ENCODE measurements around the gene LMO7. TPM values are rescaled to one million over a fixed set of nuclear protein-coding genes. Genes with fewer than 3 reads are reported as not detected.
"Not testable (repeated sequence)": the region's sequence is repeated elsewhere in the genome, so short reads cannot be mapped to it uniquely, and the experiment has no call there.

The LMO7 gene
- total RNA-seq, 2 donors from 2014 or later, result 3.1 to 5.9 TPM

DNA sequence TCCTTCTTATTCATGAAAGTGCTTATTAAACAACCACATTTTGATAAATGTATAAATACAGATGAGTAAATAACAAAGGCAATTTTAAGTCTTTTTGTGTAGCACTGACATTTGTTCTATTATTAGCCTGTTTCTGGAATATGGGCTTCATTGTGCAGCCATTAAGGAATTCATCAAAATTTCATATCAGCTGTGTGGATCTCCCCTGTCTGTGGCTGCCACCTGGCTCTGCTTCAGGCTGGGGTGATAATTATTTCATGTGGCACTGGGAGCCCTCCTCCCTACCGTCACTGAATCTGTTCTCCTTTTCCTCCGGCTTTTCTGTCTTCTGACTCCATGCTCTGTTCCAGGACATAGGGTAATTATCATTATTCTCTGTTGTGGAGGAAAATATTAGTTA, 57.1 kb downstream of the LMO7 start:
- Mint-ChIP-seq H3K27ac (no peak overlapping the region), H3K27me3 (no peaks in the 10 kb centered on the region), H3K36me3 (no peaks in the 10 kb centered on the region), H3K4me3 (no peak overlapping the region), H3K9me3 (no peaks in the 10 kb centered on the region), H3K4me1 (ENCODE audit: low read depth in 2 of 2) (no peaks in the 10 kb centered on the region)
- DNase-seq (ENCODE audit: low spot score) (no peak), ATAC-seq (no peak)

DNA sequence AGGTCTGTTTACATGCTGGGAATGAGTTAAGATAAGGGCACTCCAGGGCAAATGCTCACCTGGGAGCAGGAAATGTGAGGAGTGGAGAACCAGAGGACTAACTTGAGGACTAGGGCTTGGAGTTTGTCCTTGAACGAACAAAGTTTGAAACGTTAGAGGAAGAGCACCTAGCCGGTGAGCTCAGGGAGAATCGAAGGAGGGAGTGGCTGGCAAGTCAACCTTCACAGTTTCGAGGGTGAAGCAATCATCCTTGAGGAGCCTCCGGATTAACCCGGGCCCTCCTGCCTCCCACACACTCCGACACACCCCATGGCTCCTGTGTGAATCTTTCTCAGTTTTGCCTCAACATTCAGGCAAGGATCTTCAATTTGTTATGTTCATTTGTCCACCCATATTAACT, 58.6 kb downstream of the LMO7 start:
- Mint-ChIP-seq H3K9me3 (no peaks in the 10 kb centered on the region), H3K4me3 (no peak overlapping the region), H3K27ac (no peak overlapping the region), H3K4me1 (ENCODE audit: low read depth in 2 of 2) (no peaks in the 10 kb centered on the region), H3K36me3 (no peaks in the 10 kb centered on the region), H3K27me3 (no peaks in the 10 kb centered on the region)
- ATAC-seq (no peak), DNase-seq (ENCODE audit: low spot score) (no peak)

DNA sequence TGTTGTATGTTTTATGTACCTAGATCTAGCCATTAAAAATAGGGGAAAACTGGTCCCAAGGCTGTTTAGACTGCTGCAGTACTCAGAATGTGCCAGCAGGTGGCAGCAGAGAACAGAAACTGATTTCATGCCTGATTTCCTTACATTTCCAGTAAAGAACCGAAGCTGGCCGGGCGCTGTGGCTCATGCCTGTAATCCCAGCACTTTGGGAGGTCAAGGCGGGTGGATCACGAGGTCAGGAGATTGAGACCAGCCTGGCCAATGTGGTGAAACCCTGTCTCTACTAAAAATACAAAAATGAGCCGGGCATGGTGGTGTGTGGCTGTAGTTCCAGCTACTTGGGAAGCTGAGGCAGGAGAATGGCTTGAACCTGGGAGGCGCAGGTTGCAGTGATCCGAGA, 59.8 kb downstream of the LMO7 start:
- not testable (repeated sequence) for H3K36me3 Mint-ChIP-seq; H3K27me3 Mint-ChIP-seq; ATAC-seq; H3K4me3 Mint-ChIP-seq; H3K27ac Mint-ChIP-seq; H3K9me3 Mint-ChIP-seq; H3K4me1 Mint-ChIP-seq (ENCODE audit: low read depth in 2 of 2)
- DNase-seq (ENCODE audit: low spot score), result peak; percentile 76

DNA sequence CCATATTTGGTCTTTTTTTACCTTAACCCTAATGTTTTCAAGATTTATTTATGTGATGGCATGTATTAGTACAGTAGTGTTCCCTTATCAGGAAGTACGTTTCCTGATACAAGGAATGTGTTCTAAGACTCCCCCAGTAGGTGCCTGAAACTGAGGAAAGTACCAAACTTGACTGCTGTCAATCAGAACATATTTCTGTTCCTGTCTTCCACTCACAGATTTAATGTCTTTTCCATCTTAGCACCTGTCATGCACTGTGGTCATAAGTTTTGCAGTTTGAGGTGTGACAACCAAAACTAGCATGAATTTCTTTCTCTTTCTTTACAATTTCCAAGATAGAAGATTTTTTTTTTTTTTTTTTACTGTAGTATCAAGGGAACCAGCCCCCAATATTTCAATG, 62.9 kb downstream of the LMO7 start:
- Mint-ChIP-seq H3K27me3 (no peaks in the 10 kb centered on the region), H3K9me3 (no peaks in the 10 kb centered on the region), H3K4me3 (no peak overlapping the region), H3K4me1 (ENCODE audit: low read depth in 2 of 2) (no peaks in the 10 kb centered on the region), H3K27ac (no peak overlapping the region), H3K36me3 (no peaks in the 10 kb centered on the region)
- ATAC-seq, result no peak
- DNase-seq (ENCODE audit: low spot score), result no peak

DNA sequence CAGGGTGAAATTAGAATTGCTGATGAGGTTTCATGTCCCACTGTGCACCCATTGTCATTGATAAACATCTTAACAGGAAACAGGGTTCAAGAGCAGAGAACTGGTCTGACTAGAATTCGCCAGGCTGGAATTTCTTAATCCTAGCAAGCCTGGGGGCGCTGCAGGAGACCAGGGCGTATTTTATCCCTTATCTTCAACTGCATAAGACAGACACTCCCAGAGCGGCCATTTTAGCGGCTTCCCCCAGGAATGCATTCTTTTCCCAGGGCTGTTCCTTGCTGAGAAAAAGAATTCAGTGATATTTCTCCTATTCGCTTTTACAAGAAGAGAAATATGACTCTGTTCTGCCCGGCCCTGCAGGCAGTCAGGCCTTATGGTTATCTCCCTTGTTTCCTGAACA, 63.6 kb downstream of the LMO7 start:
- ATAC-seq; H3K36me3 Mint-ChIP-seq; H3K27ac Mint-ChIP-seq; H3K9me3 Mint-ChIP-seq; H3K4me3 Mint-ChIP-seq; H3K27me3 Mint-ChIP-seq; DNase-seq (ENCODE audit: low spot score); H3K4me1 Mint-ChIP-seq (ENCODE audit: low read depth in 2 of 2): not testable (repeated sequence)

DNA sequence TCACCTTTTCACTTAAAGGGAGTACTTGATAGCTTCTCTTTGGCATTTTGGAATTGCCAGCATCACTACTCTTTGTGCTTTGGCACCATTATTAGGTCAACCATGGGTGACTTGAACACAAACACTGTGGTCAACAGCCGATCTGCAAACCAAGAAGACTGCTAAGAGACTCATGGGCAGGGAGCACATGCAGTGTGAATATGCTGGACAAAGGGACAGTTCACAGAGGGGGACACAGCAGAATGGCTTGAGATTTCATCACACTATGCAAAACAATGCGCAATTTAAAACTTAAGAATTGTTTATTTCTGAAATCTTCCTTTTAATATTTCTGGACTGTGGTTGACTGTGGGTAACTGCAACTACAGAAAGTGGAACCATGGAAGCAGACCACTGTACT, 64.4 kb downstream of the LMO7 start:
- no peak overlapping the region for H3K27ac Mint-ChIP-seq
- H3K4me1 Mint-ChIP-seq (ENCODE audit: low read depth in 2 of 2), result peaks cover 0 to 7% of the 10 kb centered on the region in 2 donors
- H3K4me3 Mint-ChIP-seq, result no peak overlapping the region
- DNase-seq (ENCODE audit: low spot score) (no peak), ATAC-seq (no peak)
- no peaks in the 10 kb centered on the region for H3K9me3 Mint-ChIP-seq
- no peaks in the 10 kb centered on the region for H3K36me3 Mint-ChIP-seq
- H3K27me3 Mint-ChIP-seq, result no peaks in the 10 kb centered on the region

DNA sequence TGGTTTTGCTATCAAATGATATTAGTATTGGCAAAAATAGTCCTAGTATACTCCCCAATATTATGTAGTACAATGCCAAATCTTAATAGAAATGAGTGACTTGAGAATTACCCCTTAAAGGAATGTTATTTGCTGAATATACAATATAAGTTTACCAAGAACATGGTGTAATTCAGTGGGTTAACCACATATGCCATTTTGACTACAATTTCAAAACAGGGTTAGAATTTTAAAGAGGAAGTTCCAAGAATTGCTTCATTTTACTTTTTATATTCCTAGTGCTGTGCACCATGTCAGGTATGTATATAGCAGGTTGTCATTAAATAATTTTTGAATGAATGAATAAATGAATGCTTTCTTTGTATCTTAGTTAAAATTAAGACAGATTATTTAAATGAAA, 66.3 kb downstream of the LMO7 start:
- Mint-ChIP-seq H3K4me1 (ENCODE audit: low read depth in 2 of 2) (peaks cover 0 to 12% of the 10 kb centered on the region in 2 donors), H3K9me3 (no peaks in the 10 kb centered on the region), H3K27me3 (no peaks in the 10 kb centered on the region), H3K4me3 (no peak overlapping the region), H3K27ac (no peak overlapping the region), H3K36me3 (no peaks in the 10 kb centered on the region)
- DNase-seq (ENCODE audit: low spot score), result no peak
- ATAC-seq, result peak in 1 of 2 donors; percentile 27

DNA sequence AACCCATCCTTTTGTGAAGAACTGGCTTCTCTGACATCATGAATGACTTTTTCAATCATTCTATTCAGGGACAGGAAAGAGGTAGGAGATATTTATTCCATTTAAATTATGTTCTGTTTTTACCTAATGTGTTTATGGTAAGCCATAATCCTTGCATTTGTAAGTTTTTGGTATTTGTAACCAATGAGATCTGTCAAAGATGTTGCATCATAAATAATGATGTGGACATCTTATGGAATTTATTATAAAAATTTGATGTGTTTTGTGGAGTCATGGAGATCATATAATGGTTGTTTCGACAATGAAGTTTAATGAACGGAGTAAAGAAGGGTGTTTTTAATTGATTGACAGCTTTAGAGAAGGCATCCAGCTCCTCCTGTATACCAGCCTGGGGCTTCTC, 67.6 kb downstream of the LMO7 start:
- H3K27me3 Mint-ChIP-seq, result no peaks in the 10 kb centered on the region
- no peaks in the 10 kb centered on the region for H3K9me3 Mint-ChIP-seq
- no peak overlapping the region for H3K27ac Mint-ChIP-seq
- H3K4me1 Mint-ChIP-seq (ENCODE audit: low read depth in 2 of 2), result peaks cover 0 to 12% of the 10 kb centered on the region in 2 donors
- H3K36me3 Mint-ChIP-seq, result no peaks in the 10 kb centered on the region
- no peak overlapping the region for H3K4me3 Mint-ChIP-seq
- ATAC-seq, result no peak
- DNase-seq (ENCODE audit: low spot score), result no peak

DNA sequence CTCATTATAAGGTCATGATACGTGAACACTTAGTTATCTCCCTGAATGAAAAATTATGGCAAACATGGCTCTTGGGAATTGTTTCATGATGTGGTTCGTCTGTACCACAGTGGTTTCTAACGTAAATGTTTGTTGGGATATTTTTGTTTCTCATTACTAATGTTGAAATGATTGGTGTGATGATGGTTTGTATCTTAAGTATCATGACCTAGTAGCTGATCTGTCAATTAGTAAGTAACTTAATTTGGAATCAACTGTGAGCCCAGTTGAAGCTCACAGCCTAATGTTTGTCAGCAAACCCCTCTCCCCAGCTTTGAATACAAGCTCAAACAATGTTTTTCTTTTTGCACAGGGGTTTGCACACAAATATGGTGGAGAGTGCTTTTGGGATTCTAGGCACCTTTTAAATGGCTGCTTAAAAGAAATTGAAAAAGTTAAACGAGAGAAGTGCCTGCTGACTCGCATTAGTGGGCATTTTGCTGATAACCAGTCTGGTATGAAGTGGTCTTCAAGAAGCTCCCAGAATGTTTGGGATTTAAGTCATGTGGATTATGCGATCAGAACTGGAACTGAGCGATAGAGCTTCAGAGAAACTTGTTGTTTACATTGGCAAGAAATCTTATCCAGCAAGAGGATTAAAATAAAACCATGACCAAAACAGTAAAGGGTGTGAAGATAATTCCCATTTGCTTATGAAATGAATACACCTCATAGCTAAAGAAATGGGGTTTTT, 68.2 kb downstream of the LMO7 start:
- Mint-ChIP-seq H3K9me3 (no peaks in the 10 kb centered on the region), H3K36me3 (no peaks in the 10 kb centered on the region), H3K4me1 (ENCODE audit: low read depth in 2 of 2) (peaks cover 0 to 12% of the 10 kb centered on the region in 2 donors), H3K27ac (no peak overlapping the region), H3K4me3 (no peak overlapping the region), H3K27me3 (no peaks in the 10 kb centered on the region)
- ATAC-seq (no peak), DNase-seq (ENCODE audit: low spot score) (no peak)

DNA sequence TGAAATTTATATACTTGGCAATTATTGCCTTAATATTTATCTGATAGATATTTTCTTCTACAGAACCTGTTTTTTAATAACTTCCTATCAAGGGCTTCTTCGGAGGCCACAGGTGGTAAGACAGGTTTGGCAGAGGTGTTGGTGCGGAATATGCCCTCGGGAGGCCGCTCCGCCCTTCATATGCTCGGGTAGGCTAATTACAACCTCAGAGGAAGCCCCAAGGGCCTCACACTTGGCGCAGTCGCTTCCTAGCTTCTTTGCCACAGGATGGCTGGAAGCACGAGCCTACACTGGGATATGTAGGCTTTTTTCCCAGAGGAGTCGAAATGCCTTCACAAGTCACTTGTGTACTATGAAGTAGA, 68.8 kb downstream of the LMO7 start:
- Mint-ChIP-seq H3K27me3 (no peaks in the 10 kb centered on the region), H3K4me1 (ENCODE audit: low read depth in 2 of 2) (peaks cover 0 to 12% of the 10 kb centered on the region in 2 donors), H3K4me3 (no peak overlapping the region), H3K36me3 (no peaks in the 10 kb centered on the region), H3K9me3 (no peaks in the 10 kb centered on the region), H3K27ac (no peak overlapping the region)
- ATAC-seq (no peak), DNase-seq (ENCODE audit: low spot score) (no peak)

DNA sequence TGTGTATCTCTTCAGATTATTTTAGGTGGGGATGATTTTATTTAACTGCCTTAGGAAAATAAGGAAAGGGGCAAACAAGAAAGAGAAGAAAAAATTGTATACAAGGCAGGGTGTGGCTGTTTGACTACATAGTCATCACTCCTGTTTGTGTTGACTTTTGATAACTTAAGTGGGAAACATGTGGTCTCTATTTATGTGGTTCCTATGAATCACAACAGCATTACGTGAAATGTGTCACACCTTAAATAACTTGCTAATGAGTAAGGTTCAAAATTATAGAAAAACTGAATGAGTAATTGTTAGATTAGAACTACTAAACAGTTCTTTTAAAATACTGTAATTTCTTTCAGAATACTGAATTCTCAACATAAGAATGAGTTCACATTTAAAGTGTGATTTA, 69.3 kb downstream of the LMO7 start:
- Mint-ChIP-seq H3K36me3 (no peaks in the 10 kb centered on the region), H3K27me3 (no peaks in the 10 kb centered on the region), H3K4me3 (no peak overlapping the region), H3K4me1 (ENCODE audit: low read depth in 2 of 2) (peaks cover 0 to 12% of the 10 kb centered on the region in 2 donors), H3K9me3 (no peaks in the 10 kb centered on the region), H3K27ac (no peak overlapping the region)
- ATAC-seq (peak in 1 of 2 donors; percentile 77), DNase-seq (ENCODE audit: low spot score) (no peak)

DNA sequence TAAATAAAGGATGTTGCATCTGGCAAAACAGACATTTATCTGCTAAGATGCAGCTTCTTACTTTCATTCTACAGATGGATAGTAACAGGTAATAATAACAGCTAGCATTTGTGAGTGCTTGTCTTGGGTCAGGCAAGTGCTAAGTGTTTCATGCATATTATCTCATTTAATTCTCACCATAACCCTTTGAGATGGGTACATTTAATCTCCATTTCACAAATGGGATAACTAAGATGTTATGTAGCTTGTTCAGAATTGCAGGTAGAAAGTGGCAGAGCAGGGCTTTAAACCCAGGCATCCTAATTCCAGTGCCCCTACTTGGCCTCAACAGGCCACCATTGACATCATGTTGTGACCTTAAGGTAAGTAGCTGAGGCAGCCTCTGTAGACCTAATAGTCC, 69.8 kb downstream of the LMO7 start:
- Mint-ChIP-seq H3K4me3 (no peak overlapping the region), H3K27me3 (no peaks in the 10 kb centered on the region), H3K27ac (no peak overlapping the region), H3K4me1 (ENCODE audit: low read depth in 2 of 2) (peaks cover 0 to 12% of the 10 kb centered on the region in 2 donors), H3K9me3 (no peaks in the 10 kb centered on the region), H3K36me3 (no peaks in the 10 kb centered on the region)
- ATAC-seq (no peak), DNase-seq (ENCODE audit: low spot score) (no peak)

DNA sequence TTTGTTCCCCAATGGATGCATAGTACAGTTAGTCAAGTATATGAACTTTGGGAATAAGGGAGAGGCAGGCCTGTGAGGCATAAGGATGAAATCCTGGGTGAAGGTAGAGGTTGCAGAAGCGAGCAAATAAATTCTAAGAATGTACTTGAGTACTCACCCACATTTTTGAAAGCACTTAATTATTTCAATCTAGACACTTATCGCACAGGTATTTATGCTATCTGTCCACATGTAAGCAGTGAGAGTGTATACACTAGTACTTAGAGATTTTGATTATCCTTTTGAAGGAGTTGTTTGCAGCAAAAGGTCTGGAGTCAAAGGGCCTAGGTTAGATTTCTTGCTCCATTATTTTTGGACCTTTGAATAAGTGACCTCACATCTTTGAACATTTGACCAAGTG, 77.7 kb downstream of the LMO7 start:
- ATAC-seq (no peak), DNase-seq (ENCODE audit: low spot score) (no peak)
- Mint-ChIP-seq H3K27me3 (no peaks in the 10 kb centered on the region), H3K27ac (no peak overlapping the region), H3K9me3 (no peaks in the 10 kb centered on the region), H3K4me3 (no peak overlapping the region), H3K36me3 (no peaks in the 10 kb centered on the region), H3K4me1 (ENCODE audit: low read depth in 2 of 2) (no peaks in the 10 kb centered on the region)

DNA sequence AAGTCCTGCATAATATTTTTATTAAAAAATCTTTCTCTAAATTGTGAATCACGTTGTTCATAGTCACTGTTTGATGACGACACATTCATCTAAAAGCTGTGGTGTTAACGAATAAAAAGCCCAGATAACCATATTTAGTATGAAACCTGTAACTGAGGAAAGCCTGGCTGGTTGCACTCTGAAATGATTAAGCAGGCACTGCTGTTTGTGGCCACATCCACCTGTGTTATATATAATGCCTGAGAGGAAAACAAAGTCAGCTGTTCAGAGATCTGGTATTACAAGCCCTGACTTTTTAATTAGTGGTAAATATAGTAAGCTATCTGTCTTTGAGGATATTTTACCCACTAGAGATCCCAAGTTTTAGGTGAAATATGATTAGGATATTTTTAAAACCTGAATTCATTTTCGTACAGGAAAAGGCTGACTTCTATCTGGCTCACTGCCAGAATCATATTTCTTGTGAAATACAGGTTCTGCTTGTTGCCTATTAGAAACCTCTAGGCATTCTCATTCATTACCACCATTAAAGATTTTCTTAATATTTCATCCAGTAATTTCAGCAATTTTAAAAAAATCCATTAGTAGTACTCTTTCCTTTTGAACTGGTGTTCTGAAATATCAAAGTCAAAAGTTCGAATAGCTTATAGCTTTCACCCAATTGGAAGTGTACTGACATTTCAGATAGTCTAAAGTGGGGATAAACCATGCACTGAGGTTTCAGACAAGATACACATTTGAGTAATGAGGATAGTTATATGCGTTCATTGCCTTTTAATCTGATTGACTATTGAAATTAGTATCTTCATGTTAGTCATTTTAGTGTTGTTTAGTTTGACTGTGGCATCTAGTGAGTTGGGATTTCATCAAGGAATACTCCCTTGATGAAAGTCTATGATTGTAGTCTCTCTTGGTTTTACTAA, 79.7 kb downstream of the LMO7 start:
- no peaks in the 10 kb centered on the region for H3K4me1 Mint-ChIP-seq (ENCODE audit: low read depth in 2 of 2)
- ATAC-seq (no peak), DNase-seq (ENCODE audit: low spot score) (no peak)
- no peak overlapping the region for H3K4me3 Mint-ChIP-seq
- peaks cover 4% of the 10 kb centered on the region for H3K36me3 Mint-ChIP-seq
- H3K27me3 Mint-ChIP-seq, result no peaks in the 10 kb centered on the region
- no peak overlapping the region for H3K27ac Mint-ChIP-seq
- no peaks in the 10 kb centered on the region for H3K9me3 Mint-ChIP-seq
